Panc1 (cell line): ENCODE measurements around the gene KCNQ1. TPM values are rescaled to one million over a fixed set of nuclear protein-coding genes. Genes with fewer than 3 reads are reported as not detected.

ENCODE experiments used
- ATAC-seq: fragments of 200-7000 bp; cut with Tn5 transposase; 2 replicates; pipeline ENCODE4 v1.9.1; 2020; ENCODE audit warnings: mild to moderate bottlenecking, moderate library complexity
- BruUV-seq: library from RNA; stranded (reverse); fragments of 400-500 nt; replicated peaks from 2 replicates; lab custom pipeline; 2021; lab: Mats Ljungman, UMichigan
- CTCF ChIA-PET: fragments of 300-600 bp; sonication (Branson Sonifier 250); formaldehyde crosslinking; loops from one replicate; lab custom pipeline; 2022; ENCODE audit warnings: antibody characterized with exemption; lab: Charles Lee
- POLR2A ChIA-PET: fragments of 300-600 bp; sonication (Branson Sonifier 250); formaldehyde crosslinking; loops from one replicate; lab custom pipeline; 2022; ENCODE audit warnings: antibody characterized with exemption; lab: Charles Lee
- DNase-seq: peaks from one replicate; pipeline ENCODE4 v3.0.0-alpha.2; 2010; ENCODE audit warnings: low read depth, low spot score
- H3K27ac ChIP-seq: 2 replicates; pipeline ENCODE4 v1.5.1; 2011; ENCODE audit warnings: mild to moderate bottlenecking, low read length, inconsistent platforms
- H3K27me3 ChIP-seq: fragments of 200-500 bp; sonication (Bioruptor generic); 2 replicates; pipeline ENCODE4 v1.6.0; 2014; ENCODE audit warnings: low read length, inconsistent platforms; ENCODE audit not compliant: control insufficient read depth, insufficient read depth
- H3K36me3 ChIP-seq: fragments of 200-500 bp; sonication (Bioruptor generic); 2 replicates; pipeline ENCODE4 v1.5.1; 2014; ENCODE audit warnings: inconsistent platforms, mild to moderate bottlenecking, low read length, moderate library complexity; ENCODE audit not compliant: control insufficient read depth, insufficient read depth
- H3K4me1 ChIP-seq: 2 replicates; pipeline ENCODE4 v1.5.1; 2011; ENCODE audit warnings: inconsistent platforms, mild to moderate bottlenecking, low read length, moderate library complexity; ENCODE audit not compliant: control insufficient read depth, insufficient read depth
- H3K4me3 ChIP-seq, 2 experiments: 2 replicates each; pipeline ENCODE4 v1.5.1; 2011 to 2012; ENCODE audit warnings: low read depth in 2 of 2, low read length in 2 of 2, mild to moderate bottlenecking in 2 of 2, inconsistent platforms in 1 of 2, moderate library complexity in 1 of 2
- H3K9me3 ChIP-seq: fragments of 200-500 bp; sonication (Bioruptor generic); 2 replicates; pipeline ENCODE4 v1.5.1; 2014; ENCODE audit warnings: low read depth, mild to moderate bottlenecking, inconsistent platforms, low read length, moderate library complexity; ENCODE audit not compliant: control insufficient read depth, insufficient read depth
- POLR2AphosphoS5 ChIP-seq: IDR thresholded peaks from 2 replicates; pipeline ENCODE4 v1.6.1; 2012; ENCODE audit warnings: mild to moderate bottlenecking, low read depth, low read length, moderate library complexity
- SIN3A ChIP-seq: IDR thresholded peaks from 2 replicates; pipeline ENCODE4 v1.6.1; 2012; ENCODE audit warnings: low read depth, mild to moderate bottlenecking, low read length, moderate library complexity, borderline replicate concordance; ENCODE audit not compliant: insufficient read depth
- TCF7L2 ChIP-seq: IDR thresholded peaks from 2 replicates; pipeline ENCODE4 v1.6.1; 2011; ENCODE audit warnings: mild to moderate bottlenecking, low read depth, low read length, inconsistent platforms
- in situ Hi-C: cut with HindIII; loops from 2 replicates; pipeline ENCODE4 v1.10.0; 2016; ENCODE audit warnings: low sequenced_read_pairs, low pct_unique_long_range_greater_than_20kb
- intact Hi-C: fragments of 100-400 bp; cut with micrococcal nuclease; formaldehyde crosslinking; loops from one replicate; pipeline ENCODE4 v1.10.0; 2022; ENCODE audit not compliant: unreplicated experiment
- total RNA-seq: library from RNA; stranded (reverse); gene quantifications from one replicate; pipeline ENCODE4 v1.2.1, GENCODE V29; 2021; ENCODE audit not compliant: unreplicated experiment
- TF ChIP-seq, protein P1 (sequence below): fragments of 450-650 bp; IDR thresholded peaks from 2 replicates; pipeline ENCODE4 v1.5.1; 2017; ENCODE audit warnings: mild to moderate bottlenecking
- TF ChIP-seq, protein P2 (sequence below), 2 experiments: IDR thresholded peaks; 2 replicates each; pipeline ENCODE4 v1.6.1; 2011 to 2012; ENCODE audit warnings: low read depth in 2 of 2, control low read depth in 1 of 2, low read length in 1 of 2, mild to moderate bottlenecking in 1 of 2, moderate library complexity in 1 of 2; ENCODE audit not compliant: insufficient read depth in 1 of 2

Gene KCNQ1
- total RNA-seq, 1 experiment from 2014 or later: 1.0 TPM

GRCh38 chr11:2584812-2585565 lies 140.2 kb downstream of the KCNQ1 start:
- H3K4me1 ChIP-seq: no peaks in the 10 kb centered on the region
- intact Hi-C loops: no loop called here
- ChIA-PET CTCF (no interaction called here), POLR2A (no interaction called here)
- no TSS peak for BruUV-seq
- in situ Hi-C loops: no loop called here
- no peaks in the 10 kb centered on the region for H3K27me3 ChIP-seq
- DNase-seq: no peak
- H3K27ac ChIP-seq: no peak overlapping the region
- H3K9me3 ChIP-seq: no peaks in the 10 kb centered on the region
- no peak for ATAC-seq
- H3K4me3 ChIP-seq: no peak overlapping the region
- TF ChIP-seq SIN3A (no peak), TCF7L2 (no peak), POLR2AphosphoS5 (no peak)
- TF ChIP-seq, protein P1, sequence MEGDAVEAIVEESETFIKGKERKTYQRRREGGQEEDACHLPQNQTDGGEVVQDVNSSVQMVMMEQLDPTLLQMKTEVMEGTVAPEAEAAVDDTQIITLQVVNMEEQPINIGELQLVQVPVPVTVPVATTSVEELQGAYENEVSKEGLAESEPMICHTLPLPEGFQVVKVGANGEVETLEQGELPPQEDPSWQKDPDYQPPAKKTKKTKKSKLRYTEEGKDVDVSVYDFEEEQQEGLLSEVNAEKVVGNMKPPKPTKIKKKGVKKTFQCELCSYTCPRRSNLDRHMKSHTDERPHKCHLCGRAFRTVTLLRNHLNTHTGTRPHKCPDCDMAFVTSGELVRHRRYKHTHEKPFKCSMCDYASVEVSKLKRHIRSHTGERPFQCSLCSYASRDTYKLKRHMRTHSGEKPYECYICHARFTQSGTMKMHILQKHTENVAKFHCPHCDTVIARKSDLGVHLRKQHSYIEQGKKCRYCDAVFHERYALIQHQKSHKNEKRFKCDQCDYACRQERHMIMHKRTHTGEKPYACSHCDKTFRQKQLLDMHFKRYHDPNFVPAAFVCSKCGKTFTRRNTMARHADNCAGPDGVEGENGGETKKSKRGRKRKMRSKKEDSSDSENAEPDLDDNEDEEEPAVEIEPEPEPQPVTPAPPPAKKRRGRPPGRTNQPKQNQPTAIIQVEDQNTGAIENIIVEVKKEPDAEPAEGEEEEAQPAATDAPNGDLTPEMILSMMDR: no peak
- TF ChIP-seq, protein P2, sequence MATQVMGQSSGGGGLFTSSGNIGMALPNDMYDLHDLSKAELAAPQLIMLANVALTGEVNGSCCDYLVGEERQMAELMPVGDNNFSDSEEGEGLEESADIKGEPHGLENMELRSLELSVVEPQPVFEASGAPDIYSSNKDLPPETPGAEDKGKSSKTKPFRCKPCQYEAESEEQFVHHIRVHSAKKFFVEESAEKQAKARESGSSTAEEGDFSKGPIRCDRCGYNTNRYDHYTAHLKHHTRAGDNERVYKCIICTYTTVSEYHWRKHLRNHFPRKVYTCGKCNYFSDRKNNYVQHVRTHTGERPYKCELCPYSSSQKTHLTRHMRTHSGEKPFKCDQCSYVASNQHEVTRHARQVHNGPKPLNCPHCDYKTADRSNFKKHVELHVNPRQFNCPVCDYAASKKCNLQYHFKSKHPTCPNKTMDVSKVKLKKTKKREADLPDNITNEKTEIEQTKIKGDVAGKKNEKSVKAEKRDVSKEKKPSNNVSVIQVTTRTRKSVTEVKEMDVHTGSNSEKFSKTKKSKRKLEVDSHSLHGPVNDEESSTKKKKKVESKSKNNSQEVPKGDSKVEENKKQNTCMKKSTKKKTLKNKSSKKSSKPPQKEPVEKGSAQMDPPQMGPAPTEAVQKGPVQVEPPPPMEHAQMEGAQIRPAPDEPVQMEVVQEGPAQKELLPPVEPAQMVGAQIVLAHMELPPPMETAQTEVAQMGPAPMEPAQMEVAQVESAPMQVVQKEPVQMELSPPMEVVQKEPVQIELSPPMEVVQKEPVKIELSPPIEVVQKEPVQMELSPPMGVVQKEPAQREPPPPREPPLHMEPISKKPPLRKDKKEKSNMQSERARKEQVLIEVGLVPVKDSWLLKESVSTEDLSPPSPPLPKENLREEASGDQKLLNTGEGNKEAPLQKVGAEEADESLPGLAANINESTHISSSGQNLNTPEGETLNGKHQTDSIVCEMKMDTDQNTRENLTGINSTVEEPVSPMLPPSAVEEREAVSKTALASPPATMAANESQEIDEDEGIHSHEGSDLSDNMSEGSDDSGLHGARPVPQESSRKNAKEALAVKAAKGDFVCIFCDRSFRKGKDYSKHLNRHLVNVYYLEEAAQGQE (IDR thresholded peaks at IDR 0.05; ENCODE audit: insufficient read depth in 1 of 2, low read depth in 2 of 2, low read length in 1 of 2): no peak
- no peaks in the 10 kb centered on the region for H3K36me3 ChIP-seq

DNA sequence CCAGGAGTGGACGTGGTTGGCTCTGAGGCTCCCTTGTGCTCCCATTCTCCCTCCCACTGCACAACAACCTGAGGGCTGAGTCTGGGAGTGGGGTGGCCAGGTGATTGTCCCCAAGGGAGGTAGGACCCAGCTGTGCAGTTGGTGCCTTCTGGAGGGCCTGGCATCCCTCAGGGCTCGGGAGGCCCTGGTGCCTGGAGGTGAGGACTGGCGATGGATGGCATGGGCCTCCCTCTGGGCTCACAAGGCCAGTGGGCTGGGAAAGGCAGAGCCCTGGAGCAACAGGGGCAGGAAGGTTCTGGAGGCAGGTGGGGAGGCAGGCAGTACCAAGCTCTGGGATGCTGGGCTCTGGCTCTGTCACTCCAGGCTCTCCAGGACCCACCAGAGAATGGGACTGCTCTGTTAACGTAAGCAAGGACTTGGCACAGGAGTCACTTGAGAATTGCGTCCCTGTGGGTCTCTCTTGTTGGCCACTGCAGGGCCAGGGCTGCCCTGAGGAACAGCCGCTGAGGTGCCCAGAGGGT lies 140.8 kb downstream of the KCNQ1 start:
- BruUV-seq: no TSS peak
- no peak overlapping the region for H3K27ac ChIP-seq
- ChIA-PET CTCF (no interaction called here), POLR2A (no interaction called here)
- intact Hi-C loops (no loop called here), in situ Hi-C loops (no loop called here)
- H3K9me3 ChIP-seq: no peaks in the 10 kb centered on the region
- H3K4me1 ChIP-seq: no peaks in the 10 kb centered on the region
- H3K27me3 ChIP-seq: no peaks in the 10 kb centered on the region
- DNase-seq (no peak), ATAC-seq (no peak)
- no peaks in the 10 kb centered on the region for H3K36me3 ChIP-seq
- TF ChIP-seq SIN3A (no peak), POLR2AphosphoS5 (no peak), TCF7L2 (no peak)
- TF ChIP-seq, protein P1: no peak
- TF ChIP-seq, protein P2 (IDR thresholded peaks at IDR 0.05; ENCODE audit: insufficient read depth in 1 of 2, low read depth in 2 of 2, low read length in 1 of 2): no peak
- H3K4me3 ChIP-seq: no peak overlapping the region
